Mesothelial cell of epicardium (in vitro differentiated cells): ENCODE measurements around the gene PDE4D. TPM values are rescaled to one million over a fixed set of nuclear protein-coding genes. Genes with fewer than 3 reads are reported as not detected.

Source experiments
- DNase-seq, 2 experiments: peaks; one replicate each; pipeline ENCODE4 v3.0.0; 2021; ENCODE audit warnings: low spot score in 2 of 2; ENCODE audit not compliant: unreplicated experiment in 2 of 2
- H3K27ac Mint-ChIP-seq: 2 replicates; pipeline ENCODE4 v1.8.0; 2021; ENCODE audit warnings: mixed read lengths
- H3K27me3 Mint-ChIP-seq: 2 replicates; pipeline ENCODE4 v1.8.0; 2021; ENCODE audit warnings: low read depth, mixed read lengths
- H3K36me3 Mint-ChIP-seq: 2 replicates; pipeline ENCODE4 v1.8.0; 2021; ENCODE audit warnings: mixed read lengths
- H3K4me1 Mint-ChIP-seq: 2 replicates; pipeline ENCODE4 v1.8.0; 2021; ENCODE audit warnings: mixed read lengths
- H3K4me3 Mint-ChIP-seq: 2 replicates; pipeline ENCODE4 v1.8.0; 2021; ENCODE audit warnings: mild to moderate bottlenecking, moderate library complexity, mixed read lengths
- H3K9me3 Mint-ChIP-seq: 2 replicates; pipeline ENCODE4 v1.8.0; 2021; ENCODE audit warnings: mixed read lengths
- CTCF ChIP-seq: fragments of 200-600 bp; sonication (generic); IDR thresholded peaks from one replicate; pipeline ENCODE4 v1.5.0; 2021; ENCODE audit warnings: antibody characterized with exemption; ENCODE audit not compliant: unreplicated experiment
- total RNA-seq: library from RNA; stranded (reverse); gene quantifications from 3 replicates; pipeline ENCODE4 v1.2.1, GENCODE V29; 2021

The PDE4D gene
- total RNA-seq, 1 donor from 2014 or later: 105 TPM

GRCh38 chr5:59713498-59713844, 180.1 kb downstream of the PDE4D start:
- Mint-ChIP-seq H3K4me1 (peaks cover 39% of the 10 kb centered on the region), H3K36me3 (peaks cover 42% of the 10 kb centered on the region), H3K27me3 (no peaks in the 10 kb centered on the region), H3K9me3 (peaks cover 22% of the 10 kb centered on the region), H3K4me3 (no peak overlapping the region), H3K27ac (no peak overlapping the region)
- TF ChIP-seq CTCF: no peak
- no peak for DNase-seq

GRCh38 chr5:59712836-59713497, 180.6 kb downstream of the PDE4D start:
- no peak overlapping the region for H3K4me3 Mint-ChIP-seq
- no peak for DNase-seq
- no peak for TF ChIP-seq CTCF
- H3K4me1 Mint-ChIP-seq: peaks cover 39% of the 10 kb centered on the region
- peaks cover 22% of the 10 kb centered on the region for H3K9me3 Mint-ChIP-seq
- H3K27me3 Mint-ChIP-seq: no peaks in the 10 kb centered on the region
- no peak overlapping the region for H3K27ac Mint-ChIP-seq
- H3K36me3 Mint-ChIP-seq: peaks cover 44% of the 10 kb centered on the region

GRCh38 chr5:59711310-59711709, 182.2 kb downstream of the PDE4D start:
- Mint-ChIP-seq H3K4me3 (no peak overlapping the region), H3K9me3 (peaks cover 22% of the 10 kb centered on the region), H3K27me3 (no peaks in the 10 kb centered on the region), H3K36me3 (peaks cover 36% of the 10 kb centered on the region), H3K4me1 (peaks cover 32% of the 10 kb centered on the region), H3K27ac (peak overlapping the region; percentile 80)
- DNase-seq: no peak
- TF ChIP-seq CTCF: no peak

GRCh38 chr5:59709846-59710245, 183.7 kb downstream of the PDE4D start:
- Mint-ChIP-seq H3K27me3 (no peaks in the 10 kb centered on the region), H3K9me3 (peaks cover 19% of the 10 kb centered on the region), H3K4me1 (peaks cover 40% of the 10 kb centered on the region), H3K36me3 (peaks cover 23% of the 10 kb centered on the region), H3K4me3 (no peak overlapping the region), H3K27ac (peak overlapping the region; percentile 72)
- peak in 1 of 2 experiments; percentile 51 for DNase-seq
- no peak for TF ChIP-seq CTCF

- no peaks in the 10 kb centered on the region for H3K27me3 Mint-ChIP-seq
- H3K4me1 Mint-ChIP-seq: peaks cover 40% of the 10 kb centered on the region
- no peak for TF ChIP-seq CTCF
- DNase-seq: no peak
- H3K27ac Mint-ChIP-seq: peak overlapping the region; percentile 72
- H3K4me3 Mint-ChIP-seq: no peak overlapping the region
- H3K36me3 Mint-ChIP-seq: peaks cover 18% of the 10 kb centered on the region
- H3K9me3 Mint-ChIP-seq: peaks cover 15% of the 10 kb centered on the region
Observed at GRCh38 chr5:59709346-59709821, 184.1 kb downstream of the PDE4D start.

- TF ChIP-seq CTCF: no peak
- H3K9me3 Mint-ChIP-seq: no peaks in the 10 kb centered on the region
- no peaks in the 10 kb centered on the region for H3K27me3 Mint-ChIP-seq
- peaks cover 28% of the 10 kb centered on the region for H3K4me1 Mint-ChIP-seq
- DNase-seq: no peak
- H3K27ac Mint-ChIP-seq: peak overlapping the region; percentile 65
- no peak overlapping the region for H3K4me3 Mint-ChIP-seq
- peaks cover 9% of the 10 kb centered on the region for H3K36me3 Mint-ChIP-seq
Observed at GRCh38 chr5:59704936-59705335, 188.6 kb downstream of the PDE4D start.
